Measurements from ENCODE around the gene VARS2. TPM values are rescaled to one million over a fixed set of nuclear protein-coding genes. Genes with fewer than 3 reads are reported as not detected.

The VARS2 gene
- total RNA-seq, result 10 to 100 TPM; 10.2 to 23.3 TPM
- 10 to 100 TPM in 1 of 2 donors, 1 to 10 TPM in 1; 9.4 to 22.4 TPM for polyA plus RNA-seq

DNA sequence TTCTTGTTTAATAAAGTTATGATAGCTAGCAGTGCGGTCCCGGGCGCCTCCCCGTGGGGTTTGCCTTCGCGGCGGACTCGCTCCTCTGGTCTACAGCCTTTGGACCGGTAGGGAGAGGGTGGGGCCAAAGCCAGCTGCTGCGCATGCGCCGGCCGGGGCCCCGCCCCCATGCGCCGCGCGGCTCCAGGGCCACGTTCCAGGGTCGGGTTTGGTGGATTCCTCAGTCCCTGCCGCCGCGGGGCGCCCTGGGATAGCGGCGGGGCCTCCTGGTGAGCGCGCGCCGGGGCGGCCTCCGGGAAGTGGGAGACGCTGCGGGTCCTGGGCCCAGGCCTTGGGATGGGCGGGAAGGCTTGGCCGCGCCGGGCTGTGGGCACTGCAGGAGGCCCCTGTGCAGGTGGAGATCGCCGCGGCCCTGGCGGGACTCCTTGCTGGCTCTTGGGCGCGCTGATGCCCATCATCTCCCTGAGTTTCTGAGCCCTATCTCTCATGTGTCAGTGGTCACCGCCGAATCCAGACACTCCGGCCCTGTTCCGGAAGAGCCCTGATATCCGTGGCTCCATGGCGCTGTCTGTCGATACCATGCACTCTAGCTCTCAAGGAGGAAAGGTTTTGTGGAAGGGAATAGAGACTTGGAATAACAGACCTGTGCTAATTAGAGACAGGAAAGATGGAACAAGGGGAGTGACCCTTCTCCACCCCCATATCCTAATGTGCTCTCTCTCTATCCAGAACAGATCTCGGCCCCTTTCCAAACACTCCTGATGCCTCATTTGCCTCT is at the start of gene VARS2:
TSS of gene VARS2 (plus strand) at position 163 of the 778 bp plus-strand sequence. CDS start at position 762, 599 bp downstream.
- Histone ChIP-seq H3K4me3 (ENCODE audit: low read depth in 1 of 3, low read length in 3 of 3) (peak within 1 kb of the TSS; percentile 63 to 75 (median 75)), H3K9me3 (ENCODE audit: control insufficient read depth in 4 of 4, low read length in 3 of 4) (no peaks in the 10 kb centered on the region), H3K4me1 (ENCODE audit: control insufficient read depth in 4 of 4, insufficient read depth in 4 of 4, low read length in 3 of 4) (peaks cover 0 to 43% (median 27%) of the 10 kb centered on the region in 4 donors), H3K27ac (ENCODE audit: low read depth in 1 of 2, low read length in 2 of 2) (peak within 1 kb of the TSS; percentile 91), H3K9ac (ENCODE audit: low read depth in 1 of 2, low read length in 2 of 2) (peak within 1 kb of the TSS; percentile 83 to 85), H3K36me3 (ENCODE audit: control insufficient read depth in 4 of 4, insufficient read depth in 3 of 4, low read depth in 1 of 4, low read length in 3 of 4) (peaks cover 3 to 26% (median 14%) of the 10 kb centered on the region in 4 donors), H3K27me3 (ENCODE audit: control insufficient read depth in 4 of 4, insufficient read depth in 4 of 4, low read length in 3 of 4) (no peaks in the 10 kb centered on the region)
- no peak for TF ChIP-seq FOXA1 (IDR thresholded peaks at IDR 0.05)
- TF ChIP-seq GABPA (IDR thresholded peaks at IDR 0.05 in 1 of 2, conservative IDR thresholded peaks at IDR 0.05 in 1 of 2), result peak in 1 of 2 donors; percentile 11
- peak in 1 of 2 donors; percentile 9 for TF ChIP-seq RXRA (IDR thresholded peaks at IDR 0.05)
- no peak for TF ChIP-seq YY1 (IDR thresholded peaks at IDR 0.05)
- peak; percentile 43 for TF ChIP-seq CTCF (IDR thresholded peaks at IDR 0.05; ENCODE audit: low read depth, low read length, missing input control)
- TF ChIP-seq EGR1 (IDR thresholded peaks at IDR 0.05; ENCODE audit: low read depth in 2 of 2), result no peak
- peak; percentile 82 for TF ChIP-seq HNF4G (IDR thresholded peaks at IDR 0.05)
- TF ChIP-seq SP1 (IDR thresholded peaks at IDR 0.05), result peak; percentile 88
- TF ChIP-seq JUND (IDR thresholded peaks at IDR 0.05), result no peak
- TF ChIP-seq, protein P1, sequence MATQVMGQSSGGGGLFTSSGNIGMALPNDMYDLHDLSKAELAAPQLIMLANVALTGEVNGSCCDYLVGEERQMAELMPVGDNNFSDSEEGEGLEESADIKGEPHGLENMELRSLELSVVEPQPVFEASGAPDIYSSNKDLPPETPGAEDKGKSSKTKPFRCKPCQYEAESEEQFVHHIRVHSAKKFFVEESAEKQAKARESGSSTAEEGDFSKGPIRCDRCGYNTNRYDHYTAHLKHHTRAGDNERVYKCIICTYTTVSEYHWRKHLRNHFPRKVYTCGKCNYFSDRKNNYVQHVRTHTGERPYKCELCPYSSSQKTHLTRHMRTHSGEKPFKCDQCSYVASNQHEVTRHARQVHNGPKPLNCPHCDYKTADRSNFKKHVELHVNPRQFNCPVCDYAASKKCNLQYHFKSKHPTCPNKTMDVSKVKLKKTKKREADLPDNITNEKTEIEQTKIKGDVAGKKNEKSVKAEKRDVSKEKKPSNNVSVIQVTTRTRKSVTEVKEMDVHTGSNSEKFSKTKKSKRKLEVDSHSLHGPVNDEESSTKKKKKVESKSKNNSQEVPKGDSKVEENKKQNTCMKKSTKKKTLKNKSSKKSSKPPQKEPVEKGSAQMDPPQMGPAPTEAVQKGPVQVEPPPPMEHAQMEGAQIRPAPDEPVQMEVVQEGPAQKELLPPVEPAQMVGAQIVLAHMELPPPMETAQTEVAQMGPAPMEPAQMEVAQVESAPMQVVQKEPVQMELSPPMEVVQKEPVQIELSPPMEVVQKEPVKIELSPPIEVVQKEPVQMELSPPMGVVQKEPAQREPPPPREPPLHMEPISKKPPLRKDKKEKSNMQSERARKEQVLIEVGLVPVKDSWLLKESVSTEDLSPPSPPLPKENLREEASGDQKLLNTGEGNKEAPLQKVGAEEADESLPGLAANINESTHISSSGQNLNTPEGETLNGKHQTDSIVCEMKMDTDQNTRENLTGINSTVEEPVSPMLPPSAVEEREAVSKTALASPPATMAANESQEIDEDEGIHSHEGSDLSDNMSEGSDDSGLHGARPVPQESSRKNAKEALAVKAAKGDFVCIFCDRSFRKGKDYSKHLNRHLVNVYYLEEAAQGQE (IDR thresholded peaks at IDR 0.05), result peak; percentile 79
- TF ChIP-seq RAD21 (IDR thresholded peaks at IDR 0.05), result peak; percentile 67 to 68
- TF ChIP-seq HNF4A (conservative IDR thresholded peaks at IDR 0.05), result peak; percentile 80 to 95
- TF ChIP-seq FOXA2 (IDR thresholded peaks at IDR 0.05), result no peak
- TF ChIP-seq NR2F2 (IDR thresholded peaks at IDR 0.05), result no peak
- TF ChIP-seq, protein P2, sequence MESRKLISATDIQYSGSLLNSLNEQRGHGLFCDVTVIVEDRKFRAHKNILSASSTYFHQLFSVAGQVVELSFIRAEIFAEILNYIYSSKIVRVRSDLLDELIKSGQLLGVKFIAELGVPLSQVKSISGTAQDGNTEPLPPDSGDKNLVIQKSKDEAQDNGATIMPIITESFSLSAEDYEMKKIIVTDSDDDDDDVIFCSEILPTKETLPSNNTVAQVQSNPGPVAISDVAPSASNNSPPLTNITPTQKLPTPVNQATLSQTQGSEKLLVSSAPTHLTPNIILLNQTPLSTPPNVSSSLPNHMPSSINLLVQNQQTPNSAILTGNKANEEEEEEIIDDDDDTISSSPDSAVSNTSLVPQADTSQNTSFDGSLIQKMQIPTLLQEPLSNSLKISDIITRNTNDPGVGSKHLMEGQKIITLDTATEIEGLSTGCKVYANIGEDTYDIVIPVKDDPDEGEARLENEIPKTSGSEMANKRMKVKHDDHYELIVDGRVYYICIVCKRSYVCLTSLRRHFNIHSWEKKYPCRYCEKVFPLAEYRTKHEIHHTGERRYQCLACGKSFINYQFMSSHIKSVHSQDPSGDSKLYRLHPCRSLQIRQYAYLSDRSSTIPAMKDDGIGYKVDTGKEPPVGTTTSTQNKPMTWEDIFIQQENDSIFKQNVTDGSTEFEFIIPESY (IDR thresholded peaks at IDR 0.05), result no peak
- peak; percentile 12 for TF ChIP-seq TAF1 (conservative IDR thresholded peaks at IDR 0.05)
- under 1% methylated on average over 52 of the region's 52 CpGs for WGBS
- peak; percentile 94 for DNase-seq (ENCODE audit: low spot score)
